ENCODE results near the gene MYH9. TPM values are rescaled to one million over a fixed set of nuclear protein-coding genes. Genes with fewer than 3 reads are reported as not detected.
"Not testable (repeated sequence)": the region's sequence is repeated elsewhere in the genome, so short reads cannot be mapped to it uniquely, and the experiment has no call there.

MYH9 gene
- total RNA-seq, 2 donors from 2014 or later = 1,447 to 1,631 TPM

DNA sequence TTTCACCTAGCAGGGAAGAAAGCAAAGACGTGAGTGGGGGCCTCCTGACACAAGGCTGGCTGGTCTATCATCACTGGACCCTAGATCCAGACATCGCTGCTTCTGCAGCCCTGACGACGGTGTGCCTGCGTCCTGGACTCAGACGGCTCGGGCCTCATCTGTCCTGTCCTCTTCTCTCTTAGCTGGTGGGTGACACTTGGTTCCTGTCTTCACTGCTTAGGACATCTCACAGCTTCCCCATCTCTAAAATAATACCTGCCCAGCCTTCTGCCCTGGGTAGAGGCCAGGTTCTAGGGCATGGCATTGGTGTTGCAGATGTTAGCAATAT lies 93.5 kb downstream of the MYH9 start:
- Histone ChIP-seq H3K4me3 (no peak overlapping the region), H3K4me1 (ENCODE audit: control insufficient read depth in 1 of 2, low read depth in 2 of 2) (no peaks in the 10 kb centered on the region), H3K27ac (no peak overlapping the region), H3K27me3 (replicated peaks; ENCODE audit: insufficient read depth) (no peaks in the 10 kb centered on the region), H3K9me3 (no peaks in the 10 kb centered on the region), H3K36me3 (peaks cover 85% of the 10 kb centered on the region)
- ATAC-seq (ENCODE audit: insufficient number of reproducible peaks, low FRiP score, low read depth) (no peak), DNase-seq (ENCODE audit: low spot score) (no peak)
- TF ChIP-seq, protein P1, sequence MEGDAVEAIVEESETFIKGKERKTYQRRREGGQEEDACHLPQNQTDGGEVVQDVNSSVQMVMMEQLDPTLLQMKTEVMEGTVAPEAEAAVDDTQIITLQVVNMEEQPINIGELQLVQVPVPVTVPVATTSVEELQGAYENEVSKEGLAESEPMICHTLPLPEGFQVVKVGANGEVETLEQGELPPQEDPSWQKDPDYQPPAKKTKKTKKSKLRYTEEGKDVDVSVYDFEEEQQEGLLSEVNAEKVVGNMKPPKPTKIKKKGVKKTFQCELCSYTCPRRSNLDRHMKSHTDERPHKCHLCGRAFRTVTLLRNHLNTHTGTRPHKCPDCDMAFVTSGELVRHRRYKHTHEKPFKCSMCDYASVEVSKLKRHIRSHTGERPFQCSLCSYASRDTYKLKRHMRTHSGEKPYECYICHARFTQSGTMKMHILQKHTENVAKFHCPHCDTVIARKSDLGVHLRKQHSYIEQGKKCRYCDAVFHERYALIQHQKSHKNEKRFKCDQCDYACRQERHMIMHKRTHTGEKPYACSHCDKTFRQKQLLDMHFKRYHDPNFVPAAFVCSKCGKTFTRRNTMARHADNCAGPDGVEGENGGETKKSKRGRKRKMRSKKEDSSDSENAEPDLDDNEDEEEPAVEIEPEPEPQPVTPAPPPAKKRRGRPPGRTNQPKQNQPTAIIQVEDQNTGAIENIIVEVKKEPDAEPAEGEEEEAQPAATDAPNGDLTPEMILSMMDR (IDR thresholded peaks at IDR 0.05) = no peak

DNA sequence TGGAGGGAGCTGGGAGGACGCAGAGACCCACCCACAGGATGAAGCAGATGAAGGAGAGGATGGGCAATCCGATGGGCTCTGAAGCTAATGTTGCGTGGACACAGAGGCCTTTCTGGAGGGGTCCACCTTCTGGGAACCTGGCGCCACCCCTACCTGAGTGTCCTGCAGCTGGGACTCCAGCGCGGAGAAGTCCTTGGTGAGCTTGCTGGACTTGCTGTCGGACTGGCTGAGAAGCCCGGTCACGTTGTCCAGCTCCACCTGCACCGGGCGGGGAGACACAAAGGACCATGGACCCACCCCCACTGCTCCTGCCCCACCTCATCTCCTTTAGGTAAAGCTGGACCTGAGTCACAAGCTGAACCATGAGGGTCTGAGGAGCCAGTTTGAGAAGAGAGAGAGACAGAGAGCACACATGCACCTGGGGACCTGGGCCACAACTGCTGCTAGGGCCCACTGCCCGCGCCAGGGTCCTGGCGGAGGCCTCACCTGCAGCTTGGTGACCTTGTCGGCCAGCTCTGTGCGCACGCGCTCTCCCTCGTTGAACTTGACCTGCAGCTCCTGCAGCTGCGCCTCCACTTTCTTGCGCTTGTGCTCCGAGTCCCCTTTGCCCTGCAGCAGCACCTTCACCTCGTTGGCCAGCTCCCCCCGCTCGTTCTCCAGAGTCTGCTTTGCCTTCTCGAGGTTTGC lies 94.0 kb downstream of the MYH9 start:
- H3K36me3 ChIP-seq = peaks cover 85% of the 10 kb centered on the region
- no peaks in the 10 kb centered on the region for H3K9me3 ChIP-seq
- TF ChIP-seq, protein P1 (IDR thresholded peaks at IDR 0.05) = no peak
- H3K27me3 ChIP-seq (replicated peaks; ENCODE audit: insufficient read depth) = no peaks in the 10 kb centered on the region
- DNase-seq (ENCODE audit: low spot score) (no peak), ATAC-seq (ENCODE audit: insufficient number of reproducible peaks, low FRiP score, low read depth) (no peak)
- no peak overlapping the region for H3K27ac ChIP-seq
- no peaks in the 10 kb centered on the region for H3K4me1 ChIP-seq (ENCODE audit: control insufficient read depth in 1 of 2, low read depth in 2 of 2)
- no peak overlapping the region for H3K4me3 ChIP-seq

GRCh38 chr22:36292823-36293530 lies 94.8 kb downstream of the MYH9 start:
- ATAC-seq (ENCODE audit: insufficient number of reproducible peaks, low FRiP score, low read depth) = no peak
- H3K36me3 ChIP-seq = peaks cover 85% of the 10 kb centered on the region

GRCh38 chr22:36291831-36292740 lies 95.7 kb downstream of the MYH9 start:
- Histone ChIP-seq H3K4me1 (ENCODE audit: control insufficient read depth in 1 of 2, low read depth in 2 of 2) (no peaks in the 10 kb centered on the region), H3K27me3 (replicated peaks; ENCODE audit: insufficient read depth) (no peaks in the 10 kb centered on the region), H3K36me3 (peaks cover 85% of the 10 kb centered on the region), H3K27ac (no peak overlapping the region), H3K9me3 (no peaks in the 10 kb centered on the region), H3K4me3 (no peak overlapping the region)
- DNase-seq (ENCODE audit: low spot score) = no peak
- TF ChIP-seq, protein P1 (IDR thresholded peaks at IDR 0.05) = no peak
- no peak for ATAC-seq (ENCODE audit: insufficient number of reproducible peaks, low FRiP score, low read depth)

More at GRCh38 chr22:36292823-36293530, 94.8 kb downstream of the MYH9 start:
- TF ChIP-seq, protein P1 (IDR thresholded peaks at IDR 0.05) = no peak
- DNase-seq (ENCODE audit: low spot score) = no peak
- Histone ChIP-seq H3K4me1 (ENCODE audit: control insufficient read depth in 1 of 2, low read depth in 2 of 2) (no peaks in the 10 kb centered on the region), H3K27ac (no peak overlapping the region), H3K4me3 (no peak overlapping the region), H3K9me3 (no peaks in the 10 kb centered on the region), H3K27me3 (replicated peaks; ENCODE audit: insufficient read depth) (no peaks in the 10 kb centered on the region)

DNA sequence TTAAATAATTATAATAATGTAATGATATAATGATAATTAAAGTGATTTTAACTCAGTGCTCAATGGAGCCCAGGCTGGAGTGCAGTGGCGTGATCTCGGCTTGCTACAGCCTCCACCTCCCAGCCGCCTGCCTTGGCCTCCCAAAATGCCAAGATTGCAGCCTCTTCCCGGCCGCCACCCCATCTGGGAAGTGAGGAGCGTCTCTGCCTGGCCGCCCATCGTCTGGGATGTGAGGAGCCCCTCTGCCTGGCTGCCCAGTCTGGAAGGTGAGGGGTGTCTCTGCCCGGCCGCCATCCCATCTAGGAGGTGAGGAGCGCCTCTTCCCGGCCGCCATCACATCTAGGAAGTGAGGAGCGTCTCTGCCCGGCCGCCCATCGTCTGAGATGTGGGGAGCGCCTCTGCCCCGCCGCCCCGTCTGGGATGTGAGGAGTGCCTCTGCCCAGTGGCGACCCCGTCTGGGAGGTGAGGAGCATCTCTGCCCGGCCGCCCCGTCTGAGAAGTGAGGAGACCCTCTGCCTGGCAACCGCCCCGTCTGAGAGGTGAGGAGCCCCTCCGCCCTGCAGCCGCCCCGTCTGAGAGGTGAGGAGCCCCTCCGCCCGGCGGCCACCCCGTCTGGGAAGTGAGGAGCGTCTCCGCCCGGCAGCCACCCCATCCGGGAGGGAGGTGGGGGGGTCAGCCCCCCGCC lies 97.2 kb downstream of the MYH9 start:
- not testable (repeated sequence) for H3K9me3 ChIP-seq; H3K4me3 ChIP-seq; H3K27me3 ChIP-seq (replicated peaks; ENCODE audit: insufficient read depth); H3K27ac ChIP-seq; DNase-seq (ENCODE audit: low spot score); H3K4me1 ChIP-seq (ENCODE audit: control insufficient read depth in 1 of 2, low read depth in 2 of 2); ATAC-seq (ENCODE audit: insufficient number of reproducible peaks, low FRiP score, low read depth)
- H3K36me3 ChIP-seq = peaks cover 85% of the 10 kb centered on the region

GRCh38 chr22:36289948-36290371 lies 97.8 kb downstream of the MYH9 start:
- not testable (repeated sequence) for H3K4me3 ChIP-seq; H3K9me3 ChIP-seq; H3K27ac ChIP-seq; H3K4me1 ChIP-seq (ENCODE audit: control insufficient read depth in 1 of 2, low read depth in 2 of 2); ATAC-seq (ENCODE audit: insufficient number of reproducible peaks, low FRiP score, low read depth); DNase-seq (ENCODE audit: low spot score); H3K27me3 ChIP-seq (replicated peaks; ENCODE audit: insufficient read depth)
- peaks cover 85% of the 10 kb centered on the region for H3K36me3 ChIP-seq

Data from thoracic aorta (tissue), 2 donors.